ENCODE results near the gene CDH13.

The CDH13 gene

GRCh38 chr16:82843606-82844271 lies 217.0 kb downstream of the CDH13 start:
- no peak for TF ChIP-seq ZNF274 (IDR thresholded peaks at IDR 0.05; ENCODE audit: low read depth, low read length)
- H3K4me3 ChIP-seq (ENCODE audit: low read length) = no peak overlapping the region

GRCh38 chr16:82845116-82845515 lies 218.3 kb downstream of the CDH13 start:
- no peak overlapping the region for H3K4me3 ChIP-seq (ENCODE audit: low read length)
- TF ChIP-seq ZNF274 (IDR thresholded peaks at IDR 0.05; ENCODE audit: low read depth, low read length) = no peak

DNA sequence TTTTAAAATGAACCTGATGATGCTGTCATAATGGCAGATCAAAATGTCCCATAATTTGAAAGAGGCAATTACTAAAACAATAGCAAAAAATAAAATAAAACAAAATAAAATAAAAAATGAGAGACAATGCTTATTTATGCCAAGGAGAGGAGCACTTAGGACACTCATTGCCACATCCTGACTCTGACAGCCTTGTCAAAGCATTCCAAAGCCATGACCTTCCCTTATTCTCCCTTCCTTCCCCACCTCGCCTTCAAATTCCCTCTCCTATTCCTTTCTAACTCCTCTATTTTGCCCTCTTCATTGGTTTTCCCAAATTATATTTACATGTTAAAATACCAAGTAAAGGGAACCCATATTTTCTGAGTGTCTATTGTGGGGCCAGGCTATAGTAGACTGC lies 220.0 kb downstream of the CDH13 start:
- no peak overlapping the region for H3K4me3 ChIP-seq (ENCODE audit: low read length)
- no peak for TF ChIP-seq ZNF274 (IDR thresholded peaks at IDR 0.05; ENCODE audit: low read depth, low read length)

- no peak overlapping the region for H3K4me3 ChIP-seq (ENCODE audit: low read length)
- no peak for TF ChIP-seq ZNF274 (IDR thresholded peaks at IDR 0.05; ENCODE audit: low read depth, low read length)
Measured at GRCh38 chr16:82848013-82848412, 221.2 kb downstream of the CDH13 start.

DNA sequence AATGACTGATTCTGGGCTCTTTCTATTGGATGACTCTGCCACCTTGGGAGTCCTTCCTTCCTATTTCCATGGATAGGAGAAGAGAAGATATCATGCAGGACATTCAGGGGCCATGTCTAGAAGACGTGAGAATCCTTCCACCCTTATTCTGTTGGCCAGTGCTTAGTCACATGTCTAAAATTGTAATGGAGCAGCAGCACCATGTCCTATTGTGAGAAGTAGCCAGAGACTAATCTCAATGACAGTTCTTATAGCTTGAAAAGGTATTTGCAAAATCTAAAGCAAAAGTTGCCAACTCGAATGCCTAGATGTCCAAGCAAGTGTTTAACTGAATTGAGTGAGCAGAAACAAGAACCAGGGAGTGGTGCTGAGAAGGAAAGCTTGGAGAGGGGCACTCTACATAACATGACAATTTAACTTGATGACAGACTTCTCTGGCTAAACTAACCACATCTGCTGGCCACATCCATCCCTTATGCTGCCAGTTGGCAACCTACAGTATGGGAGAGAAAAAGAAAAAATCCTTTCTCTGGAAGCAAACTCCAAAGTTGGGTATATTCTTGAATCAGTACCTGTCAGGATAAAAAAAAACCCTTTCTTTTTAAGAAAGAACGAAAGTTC lies 225.7 kb downstream of the CDH13 start:
- TF ChIP-seq ZNF274 (IDR thresholded peaks at IDR 0.05; ENCODE audit: low read depth, low read length) = no peak
- H3K4me3 ChIP-seq (ENCODE audit: low read length) = no peak overlapping the region

DNA sequence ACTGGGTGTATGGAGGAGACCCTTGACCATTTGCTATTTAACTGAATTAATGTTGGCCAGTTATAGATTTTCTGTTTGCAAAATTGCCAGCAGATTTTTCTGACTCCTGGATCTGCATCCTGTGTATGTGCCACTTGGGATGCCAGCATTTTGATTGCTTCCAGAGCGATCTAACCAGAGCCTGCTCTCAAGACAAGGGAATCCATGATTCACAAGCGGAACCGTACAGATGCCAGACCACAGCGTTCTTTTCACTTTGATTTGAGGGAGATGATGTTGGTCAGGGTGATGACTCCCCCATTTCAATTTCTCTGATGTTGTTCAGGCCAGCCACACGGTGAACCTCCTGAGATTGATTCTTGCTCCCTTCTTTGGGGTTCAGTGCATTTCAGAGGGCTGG lies 228.7 kb downstream of the CDH13 start:
- no peak overlapping the region for H3K4me3 ChIP-seq (ENCODE audit: low read length)
- no peak for TF ChIP-seq ZNF274 (IDR thresholded peaks at IDR 0.05; ENCODE audit: low read depth, low read length)

GRCh38 chr16:82857693-82858365 lies 231.1 kb downstream of the CDH13 start:
- TF ChIP-seq ZNF274 (IDR thresholded peaks at IDR 0.05; ENCODE audit: low read depth, low read length) = no peak
- no peak overlapping the region for H3K4me3 ChIP-seq (ENCODE audit: low read length)

- TF ChIP-seq ZNF274 (IDR thresholded peaks at IDR 0.05; ENCODE audit: low read depth, low read length) = no peak
- no peak overlapping the region for H3K4me3 ChIP-seq (ENCODE audit: low read length)
Measured at GRCh38 chr16:82859662-82860061, 232.9 kb downstream of the CDH13 start.

- no peak overlapping the region for H3K4me3 ChIP-seq (ENCODE audit: low read length)
- no peak for TF ChIP-seq ZNF274 (IDR thresholded peaks at IDR 0.05; ENCODE audit: low read depth, low read length)
Measured at GRCh38 chr16:82860071-82860470, 233.3 kb downstream of the CDH13 start.

DNA sequence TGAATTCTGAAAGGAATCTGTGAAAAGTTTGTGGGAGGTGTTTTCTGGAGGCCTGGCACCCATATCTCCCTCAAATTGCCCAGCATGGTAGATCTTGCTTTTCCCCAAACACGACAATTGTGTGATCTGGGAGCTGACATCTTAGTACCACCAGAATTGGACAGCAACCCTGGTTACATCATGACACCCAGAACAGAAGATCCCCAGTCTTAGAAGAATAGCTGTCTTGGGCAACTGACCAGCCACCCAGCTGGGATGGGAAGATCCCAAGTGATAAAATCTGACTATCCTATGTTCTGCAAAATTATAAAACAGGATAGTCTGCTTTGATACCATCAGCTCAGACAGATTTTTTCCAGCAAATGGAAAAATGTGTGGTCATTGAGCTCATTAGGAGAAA lies 235.3 kb downstream of the CDH13 start:
- no peak overlapping the region for H3K4me3 ChIP-seq (ENCODE audit: low read length)
- no peak for TF ChIP-seq ZNF274 (IDR thresholded peaks at IDR 0.05; ENCODE audit: low read depth, low read length)

DNA sequence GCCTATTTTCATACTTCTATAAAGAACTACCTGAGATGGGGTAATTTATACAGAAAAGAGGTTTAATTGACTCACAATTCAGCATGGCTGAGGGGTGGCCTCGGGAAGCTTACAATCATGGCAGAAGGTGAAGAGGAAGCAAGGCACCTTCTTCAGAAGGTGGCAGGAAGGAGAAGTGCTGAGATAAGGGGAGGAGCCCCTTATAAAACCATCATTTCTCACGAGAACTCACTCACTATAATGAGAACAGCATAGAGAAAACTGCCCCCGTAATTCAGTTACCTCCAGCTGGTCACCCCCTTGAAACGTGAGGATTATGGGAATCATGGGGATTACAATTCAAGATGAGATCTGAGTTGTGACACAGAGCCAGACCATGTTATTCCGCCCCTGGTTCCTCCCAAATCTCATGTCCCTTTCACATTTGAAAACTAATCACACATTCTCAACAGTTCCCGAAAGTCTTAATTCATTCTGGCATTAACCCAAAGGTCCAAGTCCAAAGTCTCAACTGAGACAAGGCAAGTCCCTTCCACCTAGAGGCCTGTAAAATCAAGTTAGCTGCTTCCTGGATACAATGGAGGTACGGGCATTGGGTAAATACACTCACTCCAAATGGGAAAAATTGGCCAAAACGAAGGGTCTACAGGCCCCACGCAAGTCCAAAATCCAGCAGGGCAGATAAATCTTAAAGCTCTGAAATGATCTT lies 237.7 kb downstream of the CDH13 start:
- no peak overlapping the region for H3K4me3 ChIP-seq (ENCODE audit: low read length)
- TF ChIP-seq ZNF274 (IDR thresholded peaks at IDR 0.05; ENCODE audit: low read depth, low read length) = no peak

DNA sequence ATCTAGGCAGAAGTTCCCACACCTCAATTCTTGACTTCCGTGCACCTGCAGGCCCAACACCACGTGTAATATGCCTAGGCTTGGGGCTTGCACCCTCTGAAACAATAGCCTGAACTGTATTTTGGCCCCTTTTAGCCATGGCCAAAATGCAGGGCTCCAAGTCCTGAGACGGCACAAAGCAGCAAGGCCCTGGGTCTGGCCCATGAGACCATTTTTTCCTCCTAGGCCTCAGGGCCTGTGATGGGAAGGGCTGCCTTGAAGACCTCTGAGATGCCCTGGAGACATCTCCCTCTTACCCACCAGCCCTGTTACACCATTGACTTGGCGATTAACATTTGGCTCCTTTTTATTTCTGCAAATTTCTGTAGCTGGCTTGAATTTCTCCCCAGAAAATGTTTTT lies 238.6 kb downstream of the CDH13 start:
- TF ChIP-seq ZNF274 (IDR thresholded peaks at IDR 0.05; ENCODE audit: low read depth, low read length) = no peak
- no peak overlapping the region for H3K4me3 ChIP-seq (ENCODE audit: low read length)

- TF ChIP-seq ZNF274 (IDR thresholded peaks at IDR 0.05; ENCODE audit: low read depth, low read length) = no peak
- H3K4me3 ChIP-seq (ENCODE audit: low read length) = no peak overlapping the region
Measured at GRCh38 chr16:82867485-82867884, 240.7 kb downstream of the CDH13 start.

- no peak overlapping the region for H3K4me3 ChIP-seq (ENCODE audit: low read length)
- TF ChIP-seq ZNF274 (IDR thresholded peaks at IDR 0.05; ENCODE audit: low read depth, low read length) = no peak
Measured at GRCh38 chr16:82874271-82874670, 247.5 kb downstream of the CDH13 start.

GRCh38 chr16:82874672-82875071 lies 247.9 kb downstream of the CDH13 start:
- H3K4me3 ChIP-seq (ENCODE audit: low read length) = no peak overlapping the region
- TF ChIP-seq ZNF274 (IDR thresholded peaks at IDR 0.05; ENCODE audit: low read depth, low read length) = no peak
